IPS-NIHi11 (cell line): ENCODE results near the gene AGPAT3.
"Not testable (repeated sequence)": the region's sequence is repeated elsewhere in the genome, so short reads cannot be mapped to it uniquely, and the experiment has no call there.

Experiments used
- DNase-seq: peaks from one replicate; pipeline ENCODE4 v3.0.0; 2012; ENCODE audit warnings: mixed read lengths, low spot score

The AGPAT3 gene, protein sequence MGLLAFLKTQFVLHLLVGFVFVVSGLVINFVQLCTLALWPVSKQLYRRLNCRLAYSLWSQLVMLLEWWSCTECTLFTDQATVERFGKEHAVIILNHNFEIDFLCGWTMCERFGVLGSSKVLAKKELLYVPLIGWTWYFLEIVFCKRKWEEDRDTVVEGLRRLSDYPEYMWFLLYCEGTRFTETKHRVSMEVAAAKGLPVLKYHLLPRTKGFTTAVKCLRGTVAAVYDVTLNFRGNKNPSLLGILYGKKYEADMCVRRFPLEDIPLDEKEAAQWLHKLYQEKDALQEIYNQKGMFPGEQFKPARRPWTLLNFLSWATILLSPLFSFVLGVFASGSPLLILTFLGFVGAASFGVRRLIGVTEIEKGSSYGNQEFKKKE

GRCh38 chr21:43864962-43865539 is at the start of gene AGPAT3:
AGPAT3 (plus strand) TSS chr21:43865223; CDS start chr21:43959682, 94,459 bp downstream.
- DNase-seq: peak; percentile 76

GRCh38 chr21:43815991-43816390 is 49.0 kb upstream of the AGPAT3 start:
- no peak for DNase-seq

GRCh38 chr21:43816611-43817071 is 48.4 kb upstream of the AGPAT3 start:
- DNase-seq: peak; percentile 60

DNA sequence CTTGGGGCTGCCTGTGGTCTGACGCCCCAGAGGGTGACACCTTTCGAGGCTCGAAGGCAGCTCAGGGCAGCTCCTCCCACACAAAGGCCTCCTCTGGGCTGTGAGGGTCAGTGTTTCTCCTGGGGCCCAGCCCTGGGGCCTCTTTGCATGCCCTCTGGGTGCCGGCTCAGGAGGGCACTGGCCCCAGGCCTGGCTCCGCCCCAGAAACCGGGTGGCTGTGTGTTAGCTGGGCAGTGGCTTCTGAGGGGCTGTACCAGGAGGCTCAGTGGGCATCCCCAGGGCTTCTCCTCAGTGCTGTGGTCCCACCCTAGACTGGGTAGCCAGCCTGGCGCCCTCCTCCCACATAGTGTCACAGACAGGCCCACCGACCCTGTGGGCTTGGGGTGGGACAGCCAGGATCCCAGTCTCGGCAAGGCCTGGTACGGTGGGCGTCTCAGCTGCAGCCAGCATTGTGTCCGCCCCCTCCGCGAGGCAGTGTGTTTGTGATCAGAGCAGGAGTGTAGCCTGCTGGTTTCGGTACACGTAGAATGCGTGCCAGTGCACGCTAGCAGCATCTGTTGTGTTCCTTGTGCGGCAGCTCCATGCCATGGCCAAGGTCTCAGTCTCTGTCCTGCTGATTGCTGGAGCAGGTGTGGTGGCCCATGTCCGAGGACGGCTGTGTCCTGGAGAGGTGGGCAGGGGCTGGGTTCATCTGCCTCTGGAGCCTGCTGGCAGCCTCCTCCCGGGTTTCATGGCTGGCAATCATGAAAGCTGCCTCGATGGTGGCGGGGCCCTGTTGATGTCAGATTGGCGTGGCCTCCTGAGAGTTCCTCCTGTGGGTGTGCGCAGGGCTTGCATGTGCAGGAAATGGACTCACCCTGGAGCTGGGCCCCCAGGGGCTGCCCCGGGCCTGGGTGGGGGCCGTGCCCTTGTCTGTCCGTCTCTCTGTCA is 47.6 kb upstream of the AGPAT3 start:
- DNase-seq: no peak

DNA sequence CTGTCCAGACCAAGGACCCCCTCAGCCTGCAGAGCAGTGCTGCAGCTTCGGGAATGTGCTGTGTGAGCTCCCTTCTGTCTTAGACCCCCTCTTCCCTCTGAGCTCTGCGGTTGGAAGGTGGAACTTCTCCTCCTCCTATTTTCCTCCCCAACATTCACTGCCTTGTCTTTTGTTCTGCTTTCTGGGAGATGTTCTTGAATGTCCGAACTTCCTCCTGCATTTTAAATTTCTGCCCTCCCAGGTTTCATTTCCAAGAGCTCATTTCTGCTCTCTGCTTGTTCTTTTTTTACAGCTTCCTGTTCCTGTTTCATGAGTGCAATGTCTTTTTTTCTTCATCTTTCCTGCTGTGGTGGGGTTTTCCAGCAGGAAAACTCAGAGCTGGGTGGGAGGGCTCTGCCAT is 46.3 kb upstream of the AGPAT3 start:
- no peak for DNase-seq

DNA sequence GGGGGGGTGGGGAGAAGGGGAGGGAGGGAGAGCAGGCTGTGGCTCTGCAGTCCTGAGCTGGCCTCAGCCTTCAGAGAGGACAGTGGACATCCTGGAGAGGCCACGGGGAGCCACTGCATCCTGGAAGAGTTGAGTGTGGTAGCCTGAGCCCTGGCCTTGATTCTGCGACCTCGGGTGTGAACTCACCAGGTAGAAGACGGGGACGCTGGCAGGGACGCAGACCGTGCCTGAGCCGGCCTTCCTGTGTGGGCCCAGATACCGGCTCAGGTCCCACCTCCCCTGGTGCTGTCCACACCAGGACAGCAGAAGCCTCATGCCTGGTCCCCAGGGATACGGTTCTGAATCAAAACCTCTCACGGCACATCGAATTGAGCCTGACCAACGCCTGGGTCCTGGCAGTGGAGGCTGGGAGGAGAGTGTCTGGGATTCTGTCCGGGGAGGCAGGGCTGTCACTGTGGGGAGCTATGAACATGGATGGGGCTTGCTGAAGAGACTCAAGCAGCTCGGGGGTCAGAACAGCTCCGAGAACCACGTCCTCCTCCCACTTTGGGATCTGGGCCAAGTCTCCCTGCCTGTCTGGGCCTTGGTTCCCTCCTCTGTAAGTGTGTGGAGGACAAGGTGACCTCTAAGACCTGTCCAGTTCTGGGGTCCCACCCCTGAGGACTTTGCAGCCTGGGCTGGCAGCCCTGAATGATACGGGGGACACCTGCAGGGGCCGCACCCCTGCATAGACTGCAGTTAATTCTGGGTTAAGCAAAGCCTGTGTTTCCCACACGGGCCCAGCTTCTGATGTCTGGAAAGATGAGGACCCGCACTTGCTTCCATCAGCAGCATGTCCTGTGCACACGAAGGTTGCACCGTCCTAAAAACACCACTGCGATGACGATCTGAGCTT is 45.3 kb upstream of the AGPAT3 start:
- DNase-seq: no peak

- no peak for DNase-seq
Measured at GRCh38 chr21:43820466-43820865, 44.6 kb upstream of the AGPAT3 start.

DNA sequence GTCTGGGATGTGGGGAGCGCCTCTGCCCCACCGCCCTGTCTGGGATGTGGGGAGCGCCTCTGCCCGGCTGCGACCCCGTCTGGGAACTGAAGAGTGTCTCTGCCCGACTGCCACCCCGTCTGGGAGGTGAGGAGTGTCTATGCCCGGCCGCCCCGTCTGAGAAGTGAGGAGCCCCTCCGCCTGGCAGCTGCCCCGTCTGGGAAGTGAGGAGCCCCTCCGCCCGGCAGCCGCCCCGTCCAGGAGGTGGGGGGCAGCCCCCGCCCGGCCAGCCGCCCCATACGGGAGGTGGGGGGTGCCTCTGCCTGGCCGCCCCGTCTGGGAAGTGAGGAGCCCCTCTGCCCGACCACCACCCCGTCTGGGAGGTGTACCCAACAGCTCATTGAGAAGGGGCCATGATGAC is 42.9 kb upstream of the AGPAT3 start:
- not testable (repeated sequence) for DNase-seq

DNA sequence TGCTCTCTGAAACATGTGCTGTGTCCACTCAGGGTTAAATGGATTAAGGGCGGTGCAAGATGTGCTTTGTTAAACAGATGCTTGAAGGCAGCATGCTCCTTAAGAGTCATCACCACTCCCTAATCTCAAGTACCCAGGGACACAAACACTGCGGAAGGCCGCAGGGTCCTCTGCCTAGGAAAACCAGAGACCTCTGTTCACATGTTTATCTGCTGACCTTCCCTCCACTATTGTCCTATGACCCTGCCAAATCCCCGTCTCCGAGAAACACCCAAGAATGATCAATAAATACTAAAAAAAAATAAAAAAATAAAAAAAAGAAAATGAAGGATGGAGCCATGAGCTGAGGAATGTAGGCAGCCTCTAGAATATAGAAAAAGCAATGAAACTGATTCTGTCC is 42.3 kb upstream of the AGPAT3 start:
- DNase-seq: not testable (repeated sequence)

DNA sequence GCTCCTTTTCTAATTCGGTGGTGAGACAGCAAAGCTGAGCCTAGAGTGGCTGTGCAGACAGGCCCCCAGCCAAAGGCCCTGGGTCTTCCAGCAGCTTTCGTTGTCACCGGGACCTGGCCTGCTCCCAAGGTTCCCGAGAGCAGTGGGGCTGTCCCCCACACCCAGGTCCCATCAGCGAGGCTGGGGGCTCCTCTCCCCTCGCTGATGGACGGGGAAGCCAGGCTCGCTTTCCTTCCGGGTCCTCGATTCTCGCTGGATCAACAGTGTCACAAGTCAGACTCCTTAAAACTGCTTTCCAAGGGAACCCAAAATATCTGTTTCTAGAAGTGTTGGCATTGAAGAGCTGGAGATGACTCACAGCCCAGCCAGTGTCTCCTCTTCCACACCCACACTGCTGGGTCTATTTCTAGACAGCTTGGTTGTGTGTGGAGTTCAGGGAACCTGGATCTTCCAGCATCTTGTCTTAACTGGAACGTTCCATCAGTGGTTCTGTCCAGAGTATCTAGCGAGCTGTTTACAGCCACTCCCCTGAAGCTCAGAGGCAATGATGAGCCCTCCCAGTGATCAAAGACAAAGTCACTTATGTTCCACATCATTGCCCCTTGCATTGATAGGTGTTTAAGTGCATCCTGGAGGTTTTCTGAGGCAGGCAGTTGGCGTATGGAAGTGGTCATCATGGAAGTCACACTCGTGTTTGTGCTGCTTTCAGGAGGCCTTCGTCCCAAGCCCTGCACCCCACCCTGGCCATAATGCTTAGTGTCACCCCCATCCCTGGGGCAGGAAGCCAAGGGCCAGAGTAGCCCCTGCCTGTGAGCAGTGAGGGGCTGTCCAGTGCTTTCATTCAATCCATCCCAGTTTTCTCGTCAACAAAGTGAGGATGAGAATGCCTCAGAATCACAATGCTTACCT is 40.4 kb upstream of the AGPAT3 start:
- DNase-seq: no peak

DNA sequence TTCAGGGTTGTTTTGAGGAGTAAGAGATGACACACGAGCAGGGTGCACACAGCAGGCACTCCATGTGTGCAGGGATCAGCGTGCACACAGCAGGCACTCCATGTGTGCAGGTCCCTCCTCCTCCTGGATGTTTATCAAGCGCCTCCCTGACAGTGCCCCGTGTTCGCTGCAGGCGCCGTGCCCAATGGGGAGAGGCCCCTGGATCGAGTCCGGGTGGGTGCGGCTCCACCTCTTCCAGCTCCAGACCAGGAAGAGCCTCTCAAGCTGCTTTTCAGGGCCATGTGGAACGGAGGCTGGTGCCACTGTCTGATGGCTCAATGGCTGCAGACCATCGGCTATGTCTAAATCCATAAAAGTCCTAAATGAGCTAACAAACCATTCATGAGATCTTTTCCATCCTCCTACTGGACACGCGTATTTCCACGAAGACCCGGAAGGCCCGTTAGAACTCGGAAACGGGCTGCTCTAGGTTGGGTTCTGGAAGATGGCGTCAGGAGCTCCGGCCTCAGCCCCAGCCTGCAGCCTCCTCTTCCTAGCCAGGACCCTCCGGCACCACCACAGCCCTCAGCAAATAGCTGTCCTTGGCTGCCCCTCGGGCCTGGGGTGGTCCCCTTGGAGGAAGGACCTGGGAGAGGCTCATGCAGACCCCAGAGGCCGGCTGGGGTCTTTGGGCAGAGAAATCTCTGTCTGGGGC is 39.6 kb upstream of the AGPAT3 start:
- DNase-seq: no peak

DNA sequence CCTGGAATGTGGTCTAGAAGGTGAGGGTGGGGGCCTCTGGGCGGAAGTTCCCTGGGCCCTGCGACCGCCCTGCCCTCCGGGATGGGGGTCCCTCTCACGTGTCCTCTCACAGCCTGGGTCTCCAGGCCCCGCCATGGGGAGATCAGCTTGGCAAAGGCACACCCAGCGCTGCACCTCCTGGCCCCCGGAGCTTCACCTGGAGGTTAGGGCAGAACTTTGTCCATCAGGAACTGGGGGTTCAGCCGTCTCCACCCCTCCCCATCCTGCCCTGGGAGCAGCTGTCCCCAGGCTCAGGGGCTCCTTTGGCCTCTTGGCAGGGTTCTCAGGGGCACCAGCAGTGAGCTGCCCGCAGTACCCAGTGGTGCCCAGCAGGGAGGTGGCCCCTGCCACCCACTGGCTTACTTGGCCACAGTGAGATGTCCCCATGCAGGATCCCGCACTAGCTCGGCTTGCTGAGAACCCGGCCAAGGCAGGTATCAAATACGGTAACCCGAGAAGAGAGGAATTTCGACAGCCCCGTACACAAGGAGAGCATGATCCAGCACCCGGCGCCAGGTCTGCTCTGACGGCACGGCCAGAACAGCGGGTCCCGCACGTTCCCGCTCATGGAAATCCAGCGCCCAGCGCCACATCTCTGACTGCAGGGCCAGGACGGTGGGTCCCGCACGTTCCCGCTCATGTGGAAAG is 38.9 kb upstream of the AGPAT3 start:
- peak; percentile 72 for DNase-seq

DNA sequence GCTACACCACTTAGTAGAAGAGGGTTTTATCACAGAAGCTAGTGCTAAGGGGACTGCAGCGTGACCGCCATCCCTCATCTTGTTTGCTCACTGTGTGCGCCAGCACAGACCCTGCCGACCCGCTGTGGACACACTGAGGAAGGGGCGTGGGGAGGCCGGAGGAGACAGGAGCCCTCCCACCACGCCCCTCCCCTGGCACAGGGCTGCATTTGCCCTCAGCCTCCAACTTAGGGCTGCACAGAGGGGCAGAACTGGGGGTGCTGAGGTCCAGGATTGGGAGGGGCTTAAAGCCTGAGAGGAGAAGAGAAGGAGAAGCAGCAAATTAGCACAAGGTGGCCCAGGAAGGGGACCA is 38.4 kb upstream of the AGPAT3 start:
- no peak for DNase-seq

DNA sequence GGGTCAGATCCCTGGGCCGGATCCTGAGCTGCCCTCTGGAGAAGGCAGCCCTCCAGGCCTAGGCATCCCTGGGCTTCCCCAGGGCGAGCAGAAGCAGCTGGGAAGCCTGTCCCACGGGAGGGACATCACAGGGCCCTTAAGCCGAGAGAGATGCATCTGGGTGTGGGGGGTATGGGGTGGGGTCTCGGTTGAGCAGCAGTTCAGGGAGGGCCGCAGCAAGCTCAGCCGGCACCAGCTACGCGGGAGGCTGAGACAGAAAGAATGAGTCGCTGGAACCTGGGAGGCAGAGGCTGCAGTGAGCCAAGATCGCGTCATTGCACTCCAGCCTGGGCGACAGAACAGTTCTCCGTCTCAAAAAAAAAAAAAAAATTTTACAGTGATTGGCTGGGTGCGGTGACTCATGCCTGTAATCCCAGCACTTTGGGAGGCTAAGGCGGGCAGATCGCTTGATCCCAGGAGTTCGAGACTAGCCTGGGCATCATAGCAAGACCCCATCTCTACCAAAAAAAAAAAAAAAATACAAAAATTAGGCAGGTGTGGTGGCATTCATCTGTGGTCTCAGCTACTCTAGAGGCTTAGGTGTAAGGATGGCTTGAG is 37.9 kb upstream of the AGPAT3 start:
- peak; percentile 6 for DNase-seq

DNA sequence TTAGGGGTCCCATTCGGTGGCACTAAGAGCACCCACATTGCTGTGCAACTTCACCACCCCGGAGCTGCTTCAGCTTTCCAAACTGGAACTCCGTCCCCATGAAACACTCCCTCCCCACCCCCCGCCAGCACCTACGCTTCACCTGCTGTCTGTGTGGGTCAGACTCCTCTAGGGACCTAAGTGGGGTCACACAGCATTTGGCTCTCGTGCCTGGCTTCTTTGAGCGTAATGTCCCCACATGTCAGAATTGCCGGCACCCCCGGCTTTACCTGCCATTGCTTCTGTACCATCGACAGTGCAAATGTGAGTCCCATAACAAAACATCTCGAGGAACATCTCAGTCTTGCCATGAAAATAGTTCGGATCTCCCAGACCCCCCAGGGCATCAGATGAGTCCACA is 35.9 kb upstream of the AGPAT3 start:
- DNase-seq: no peak

DNA sequence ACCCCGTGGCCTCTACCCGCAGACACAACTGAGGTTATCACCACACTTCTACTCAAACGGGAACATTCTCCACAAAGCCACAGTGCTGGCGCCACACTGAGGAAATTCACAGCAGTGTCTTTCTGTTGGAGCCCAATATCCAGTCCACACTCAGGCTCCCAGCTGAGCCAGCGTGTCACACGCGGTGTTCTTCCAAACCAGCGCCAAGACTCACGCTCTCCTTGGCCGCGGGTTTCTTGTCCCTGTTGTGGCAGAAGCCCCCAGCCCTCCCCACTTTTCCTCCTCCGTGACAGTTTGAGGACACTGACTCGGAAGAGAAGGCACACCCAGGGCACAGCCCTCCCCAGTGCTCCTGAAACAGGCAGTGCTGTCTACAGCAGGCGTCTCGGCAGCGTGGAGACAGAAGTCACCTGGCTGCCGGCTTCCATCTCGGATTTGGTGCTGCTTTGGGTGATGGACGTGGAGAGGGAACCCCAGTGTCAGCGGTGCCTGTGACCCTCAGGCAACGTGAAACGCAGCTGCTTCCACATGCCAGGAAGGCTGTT is 35.4 kb upstream of the AGPAT3 start:
- peak; percentile 32 for DNase-seq

DNA sequence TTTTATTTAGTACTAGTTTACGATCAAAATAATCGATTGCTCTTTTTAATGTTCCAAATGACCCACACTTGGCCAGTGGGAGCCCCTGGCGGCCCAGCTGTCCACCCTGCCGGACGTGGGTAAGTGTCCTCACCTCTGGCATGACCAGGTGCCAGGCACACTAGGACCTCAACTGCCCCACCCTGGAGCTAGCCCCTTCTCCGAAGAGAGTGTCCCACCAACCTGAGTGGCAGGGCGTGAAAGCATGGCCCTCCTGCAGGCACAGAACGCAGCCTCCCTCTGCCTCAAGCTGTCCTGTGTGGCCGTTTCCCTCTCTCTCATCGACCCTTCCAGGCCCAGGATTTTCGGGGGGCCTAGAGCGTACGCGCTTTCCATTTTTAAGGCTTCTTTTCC is 32.9 kb upstream of the AGPAT3 start:
- peak; percentile 2 for DNase-seq

DNA sequence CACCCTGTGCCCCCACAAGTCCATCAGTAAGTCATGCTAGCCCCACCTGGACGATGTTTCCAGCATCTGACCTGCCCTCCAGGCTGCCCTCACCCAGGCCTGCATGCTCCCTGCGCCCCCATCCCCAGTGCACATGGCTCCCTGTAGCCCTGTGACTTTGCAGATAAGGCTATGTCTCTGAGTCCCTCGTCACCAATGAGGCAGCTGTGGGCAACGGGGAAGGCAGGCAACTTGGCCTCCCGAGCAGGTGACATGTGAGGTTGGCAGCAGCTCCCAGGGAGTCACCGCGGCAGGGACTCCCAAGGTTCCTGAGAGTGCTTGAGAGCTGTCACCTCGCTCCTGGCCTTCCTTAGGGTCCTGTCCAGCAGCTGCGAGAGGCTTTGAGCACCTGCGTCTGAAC is 32.4 kb upstream of the AGPAT3 start:
- peak; percentile 3 for DNase-seq
